ENCODE measurements around the gene C1QTNF8. TPM values are rescaled to one million over a fixed set of nuclear protein-coding genes. Genes with fewer than 3 reads are reported as not detected.

C1QTNF8 gene
- total RNA-seq (2021): not detected in 2 replicates
- long read RNA-seq: 0 reads

- Histone ChIP-seq H2AFZ (ENCODE audit: low read length) (no peak within 1 kb of the TSS), H2BK12ac (ENCODE audit: insufficient read length, low read depth, low read length) (no peak within 1 kb of the TSS), H3K4me2 (ENCODE audit: insufficient read depth, insufficient read length, low read length) (no peak within 1 kb of the TSS), H3K27me3 (ENCODE audit: insufficient read depth, low read length) (no peaks in the 10 kb centered on the region), H3K79me1 (ENCODE audit: insufficient read depth, low read depth, low read length, poor library complexity, severe bottlenecking) (no peaks in the 10 kb centered on the region), H3K56ac (ENCODE audit: insufficient read length, low read depth, low read length) (no peak within 1 kb of the TSS), H3K23ac (ENCODE audit: insufficient read length, low read depth, low read length) (no peak within 1 kb of the TSS), H2BK20ac (ENCODE audit: low read depth, low read length, poor library complexity, severe bottlenecking) (no peak within 1 kb of the TSS), H3T11ph (ENCODE audit: low read length) (no peak within 1 kb of the TSS), H4K91ac (ENCODE audit: insufficient read length, low read depth, low read length) (no peak within 1 kb of the TSS), H3K4ac (ENCODE audit: low read depth, low read length) (no peak within 1 kb of the TSS), H3K14ac (ENCODE audit: insufficient read depth, low read length) (no peak within 1 kb of the TSS; the same call in 1 of the 2 replicates), H3K9ac (ENCODE audit: extremely low read depth, insufficient read length, low read length) (no peak within 1 kb of the TSS), H2BK5ac (ENCODE audit: insufficient read length, low read length) (no peak within 1 kb of the TSS), H3K18ac (ENCODE audit: insufficient read length, low read depth, low read length) (no peak within 1 kb of the TSS), H2BK120ac (ENCODE audit: low read depth, low read length, poor library complexity, severe bottlenecking) (no peak within 1 kb of the TSS), H4K5ac (ENCODE audit: insufficient read length, low read depth, low read length) (no peak within 1 kb of the TSS), H3K4me1 (ENCODE audit: insufficient read depth, low read length) (no peaks in the 10 kb centered on the region), H4K8ac (replicated peaks; ENCODE audit: insufficient read length, low read depth, low read length) (no peak within 1 kb of the TSS), H3K23me2 (ENCODE audit: insufficient read length, low read depth, low read length, poor library complexity, severe bottlenecking) (no peaks in the 10 kb centered on the region), H3K27ac (ENCODE audit: insufficient read length, low read depth, low read length) (no peak within 1 kb of the TSS), H2AK5ac (ENCODE audit: insufficient read length, low read length) (no peak within 1 kb of the TSS), H4K20me1 (ENCODE audit: control insufficient read depth, insufficient read depth, insufficient read length) (no peaks in the 10 kb centered on the region), H2BK15ac (ENCODE audit: low read depth, low read length) (no peak within 1 kb of the TSS), H3K79me2 (ENCODE audit: insufficient read depth, low read length) (no peaks in the 10 kb centered on the region), H3K9me3 (ENCODE audit: control insufficient read depth, low read depth, low read length) (no peaks in the 10 kb centered on the region)
- no peak within 1 kb of the TSS for H3K27ac Mint-ChIP-seq
- H3K9me3 Mint-ChIP-seq: peaks cover 4 to 9% of the 10 kb centered on the region in 2 experiments; a peak in 4 of 5 replicates
- whole genome bisulfite sequencing (ENCODE audit: extremely low coverage, insufficient read length, low lambda C conversion rate): no CpG with 5 or more reads among the region's 55 CpGs
- H3K27me3 Mint-ChIP-seq (ENCODE audit: low read depth): no peaks in the 10 kb centered on the region; the same call in 1 of the 2 replicates
- DNase-seq: no peak
- peaks cover 0 to 15% of the 10 kb centered on the region in 2 experiments; a peak in 2 of 4 replicates for H3K4me1 Mint-ChIP-seq
- H3K36me3 Mint-ChIP-seq (ENCODE audit: insufficient read depth in 1 of 3, low read depth in 3 of 3): peaks cover 0 to 5% (median 3%) of the 10 kb centered on the region in 3 experiments; a peak in 3 of 7 replicates
- TF ChIP-seq CTCF (conservative IDR thresholded peaks at IDR 0.05): no peak
- H3K4me3 Mint-ChIP-seq: no peak within 1 kb of the TSS
These were observed at the start of gene C1QTNF8 for GRCh38 chr16:1096169-1097082. Gene C1QTNF8, minus strand, starts transcription at chr16:1096244. Its CDS starts 1,322 bp downstream, at chr16:1094922.
